Lower leg skin (tissue), 4 donors: Measurements from ENCODE around the gene MBD3L3. TPM values are rescaled to one million over a fixed set of nuclear protein-coding genes. Genes with fewer than 3 reads are reported as not detected.
"Not testable (repeated sequence)": the region's sequence is repeated elsewhere in the genome, so short reads cannot be mapped to it uniquely, and the experiment has no call there.

Source experiments
- DNase-seq, 2 donors: peaks; one replicate each; pipeline ENCODE4 v3.0.0-alpha.2; 2019; ENCODE audit warnings: low spot score in 2 of 2
- H3K4me3 ChIP-seq: fragments of 200-600 bp; sonication (generic); 2 replicates; pipeline ENCODE4 v1.5.1; 2017; ENCODE audit warnings: mild to moderate bottlenecking, low read depth; ENCODE audit not compliant: poor library complexity, severe bottlenecking
- POLR2A ChIP-seq, 2 donors: fragments of 450-650 bp; IDR thresholded peaks; one replicate each; pipeline ENCODE4 v1.6.1; 2016 to 2017; ENCODE audit warnings: antibody characterized with exemption in 2 of 2, mild to moderate bottlenecking in 1 of 2, moderate library complexity in 1 of 2
- WGBS, 2 donors: methylation state at CpG; one replicate each; pipeline ENCODE4 v1.1.5; 2018; 5-methylcytosine and 5-hydroxymethylcytosine counted together
- intact Hi-C: fragments of 100-400 bp; cut with DNase I; formaldehyde crosslinking; loops from one replicate; pipeline ENCODE4 v1.15.0; 2023; ENCODE audit warnings: low total_unique reads
- total RNA-seq, 4 donors: library from RNA; depleted of rRNA; stranded (reverse); fragments of >200 nt; gene quantifications; one replicate each; pipeline ENCODE4 v1.1.0, GENCODE V29; 2016
- TF ChIP-seq, protein P1 (sequence below), 3 donors: fragments of 450-650 bp; IDR thresholded peaks; one replicate each; pipeline ENCODE4 v1.5.1; 2016; ENCODE audit warnings: antibody characterized with exemption in 3 of 3, mild to moderate bottlenecking in 3 of 3, moderate library complexity in 2 of 3

Gene MBD3L3
- not detected for total RNA-seq

DNA sequence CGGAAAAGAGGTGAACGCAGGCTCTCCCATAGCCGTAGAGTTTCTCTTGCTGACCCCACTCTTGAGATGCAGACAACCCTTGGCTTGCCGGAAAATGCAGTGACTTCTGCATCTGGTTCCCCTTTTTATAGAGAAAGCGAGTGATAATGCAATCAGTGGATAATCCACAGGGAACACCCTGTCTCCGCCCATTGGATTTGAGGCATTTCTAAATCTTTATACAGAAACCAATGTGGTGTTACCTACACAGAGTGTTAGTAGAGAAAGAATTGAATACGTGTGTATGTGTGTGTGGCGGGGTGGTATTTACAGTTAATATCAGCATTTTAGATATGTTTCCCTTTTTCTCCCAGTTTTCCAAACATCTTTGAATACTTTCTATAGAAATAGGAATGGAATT is at the start of gene MBD3L3:
Gene MBD3L3, minus strand, starts transcription at position 101 of the 400 bp plus-strand sequence. Its CDS starts 71 bp downstream, at position 30.
- no CpG with 5 or more reads among the region's 8 CpGs for WGBS, 2 donors
- DNase-seq, intact Hi-C loops, H3K4me3 ChIP-seq: not testable (repeated sequence)

DNA sequence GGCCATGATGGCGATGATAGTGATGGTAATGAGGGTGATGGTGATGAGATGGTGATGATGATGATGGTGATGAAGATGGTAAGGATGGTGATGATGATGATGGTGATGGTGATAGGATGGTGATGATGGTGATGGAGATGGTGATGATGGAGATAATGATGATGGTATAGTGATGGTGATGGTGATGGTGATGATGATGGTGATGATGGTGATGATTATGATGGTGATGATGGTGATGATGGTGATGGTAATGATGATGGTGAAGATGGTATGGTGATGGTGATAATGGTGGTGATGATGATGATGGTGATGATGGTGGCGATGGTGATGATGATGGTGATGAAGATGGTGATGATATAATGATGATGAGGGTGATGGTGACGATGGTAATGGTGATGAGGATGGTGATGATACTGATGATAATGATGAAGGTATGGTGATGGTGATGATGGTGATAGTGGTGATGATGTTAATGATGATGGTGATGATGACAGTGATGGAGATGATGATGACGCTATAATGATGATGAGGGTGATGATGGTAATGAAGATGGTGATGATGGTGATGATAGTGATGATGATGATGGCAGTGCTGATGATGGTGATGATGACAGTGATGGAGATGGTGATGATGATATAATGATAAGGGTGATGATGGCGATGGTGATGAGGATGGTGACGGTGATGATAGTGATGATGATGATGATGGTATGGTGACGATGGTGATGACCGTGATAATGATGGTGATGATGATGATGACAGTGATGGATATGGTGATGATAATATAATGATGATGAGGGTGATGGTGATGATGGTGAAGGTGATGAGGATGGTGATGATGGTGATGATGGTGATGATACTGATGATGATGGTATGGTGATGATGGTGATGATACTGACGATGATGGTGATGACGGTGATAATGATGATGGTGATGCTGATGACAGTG is 48.5 kb upstream of the MBD3L3 start:
- 83% methylated on average over 10 of the region's 10 CpGs for WGBS, 2 donors
- H3K4me3 ChIP-seq: no peak overlapping the region
- intact Hi-C loops: no loop called here
- DNase-seq: no peak
- TF ChIP-seq POLR2A (IDR thresholded peaks at IDR 0.05): no peak
- TF ChIP-seq, protein P1, sequence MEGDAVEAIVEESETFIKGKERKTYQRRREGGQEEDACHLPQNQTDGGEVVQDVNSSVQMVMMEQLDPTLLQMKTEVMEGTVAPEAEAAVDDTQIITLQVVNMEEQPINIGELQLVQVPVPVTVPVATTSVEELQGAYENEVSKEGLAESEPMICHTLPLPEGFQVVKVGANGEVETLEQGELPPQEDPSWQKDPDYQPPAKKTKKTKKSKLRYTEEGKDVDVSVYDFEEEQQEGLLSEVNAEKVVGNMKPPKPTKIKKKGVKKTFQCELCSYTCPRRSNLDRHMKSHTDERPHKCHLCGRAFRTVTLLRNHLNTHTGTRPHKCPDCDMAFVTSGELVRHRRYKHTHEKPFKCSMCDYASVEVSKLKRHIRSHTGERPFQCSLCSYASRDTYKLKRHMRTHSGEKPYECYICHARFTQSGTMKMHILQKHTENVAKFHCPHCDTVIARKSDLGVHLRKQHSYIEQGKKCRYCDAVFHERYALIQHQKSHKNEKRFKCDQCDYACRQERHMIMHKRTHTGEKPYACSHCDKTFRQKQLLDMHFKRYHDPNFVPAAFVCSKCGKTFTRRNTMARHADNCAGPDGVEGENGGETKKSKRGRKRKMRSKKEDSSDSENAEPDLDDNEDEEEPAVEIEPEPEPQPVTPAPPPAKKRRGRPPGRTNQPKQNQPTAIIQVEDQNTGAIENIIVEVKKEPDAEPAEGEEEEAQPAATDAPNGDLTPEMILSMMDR (IDR thresholded peaks at IDR 0.05): no peak

DNA sequence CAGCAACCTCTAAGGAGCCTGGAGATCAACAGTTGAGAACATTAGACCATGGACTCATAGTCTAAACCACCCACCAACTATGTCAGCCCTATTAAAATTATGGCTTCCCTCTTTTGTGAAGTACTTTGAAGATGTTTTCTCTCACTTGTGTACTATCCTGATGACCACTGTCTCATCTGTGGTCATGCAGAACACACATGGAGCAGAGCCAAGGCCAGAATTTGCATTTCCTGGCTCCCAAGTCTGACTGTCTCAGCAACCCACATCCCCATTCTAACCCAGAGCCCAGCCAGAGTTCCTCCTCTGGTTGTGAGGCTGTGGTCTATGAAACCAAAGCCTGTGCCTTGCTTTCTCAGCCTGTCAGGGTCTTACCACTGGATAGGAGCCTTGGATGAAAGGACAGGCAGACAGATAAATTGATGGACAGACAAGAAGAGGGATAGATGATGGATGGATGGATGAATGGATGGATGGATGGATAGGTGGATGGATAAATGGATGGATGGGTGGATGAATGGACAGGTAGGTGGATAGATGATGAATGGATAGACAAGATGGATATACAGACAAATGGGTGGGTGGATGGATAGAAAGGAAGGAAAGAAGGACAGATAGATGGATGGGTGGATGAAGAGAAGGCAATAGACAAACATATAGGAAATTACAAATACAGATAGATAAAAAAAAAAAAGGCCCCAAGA is 46.4 kb upstream of the MBD3L3 start:
- intact Hi-C loops: loop anchor here (5.0 kb wide), 1 partner anchor 232 kb away; no protein-coding TSS in a partner anchor
- no peak overlapping the region for H3K4me3 ChIP-seq
- DNase-seq: no peak
- TF ChIP-seq, protein P1 (IDR thresholded peaks at IDR 0.05): no peak
- TF ChIP-seq POLR2A (IDR thresholded peaks at IDR 0.05): no peak

DNA sequence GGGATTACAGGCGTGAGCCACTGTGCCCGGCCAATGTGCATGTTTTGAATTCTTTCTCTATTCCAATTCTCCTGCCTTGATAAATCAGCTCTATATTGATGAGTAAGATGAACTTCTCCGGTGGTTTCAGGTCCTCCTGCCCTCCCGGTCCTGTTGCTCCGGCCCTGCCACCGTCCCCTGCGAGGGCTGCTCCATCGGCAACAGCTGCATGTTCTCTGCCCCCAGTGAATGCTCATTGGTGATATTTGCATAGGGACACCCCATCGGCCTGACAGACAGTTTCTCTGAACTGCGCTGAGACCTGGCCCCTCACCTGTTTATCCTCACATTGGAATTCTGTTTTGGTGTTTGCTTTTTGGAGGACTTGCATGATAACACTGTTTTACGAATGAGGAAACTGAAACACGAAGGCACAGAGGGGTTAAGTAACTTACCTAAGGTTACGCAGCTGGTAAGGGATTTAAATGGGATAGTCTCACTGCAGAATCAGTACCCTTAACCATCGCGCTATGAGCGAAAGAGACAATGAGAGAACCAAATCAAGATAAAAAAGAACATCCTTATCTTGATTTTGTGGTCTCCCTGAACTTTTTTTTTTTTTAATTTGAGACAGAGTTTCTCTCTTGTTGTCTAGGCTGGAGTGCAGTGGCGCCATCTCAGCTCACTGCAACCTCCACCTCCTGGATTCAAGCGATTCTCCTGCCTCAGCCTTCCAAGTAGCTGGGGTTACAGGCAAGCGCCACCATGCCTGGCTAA is 43.2 kb upstream of the MBD3L3 start:
- intact Hi-C loops: loop anchor here (5.0 kb wide), 1 partner anchor 236 kb away; no protein-coding TSS in a partner anchor
- no peak for DNase-seq
- TF ChIP-seq POLR2A (IDR thresholded peaks at IDR 0.05): no peak
- TF ChIP-seq, protein P1 (IDR thresholded peaks at IDR 0.05): no peak
- 68 to 71% methylated on average over 19 of the region's 19 CpGs for WGBS, 2 donors
- H3K4me3 ChIP-seq: no peak overlapping the region

DNA sequence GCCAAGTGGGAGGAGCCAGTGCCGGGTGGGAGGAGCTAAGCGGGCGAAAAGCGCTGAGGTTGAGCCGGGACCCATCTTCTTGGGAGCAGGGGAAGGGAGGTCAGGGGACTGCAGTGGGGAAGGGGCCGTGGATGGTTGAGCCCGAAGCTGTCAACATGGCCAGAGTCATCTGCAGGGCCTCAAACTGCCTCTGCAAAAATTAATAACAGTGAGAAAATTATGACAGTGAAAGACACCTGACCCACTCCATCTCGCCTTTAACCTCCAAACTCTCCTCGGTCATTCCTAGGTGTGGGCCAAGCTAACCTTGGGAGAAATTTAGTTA is 41.1 kb upstream of the MBD3L3 start:
- intact Hi-C loops: no loop called here
- no peak for DNase-seq
- peak overlapping the region; percentile 61 for H3K4me3 ChIP-seq
- TF ChIP-seq, protein P1 (IDR thresholded peaks at IDR 0.05): no peak
- TF ChIP-seq POLR2A (IDR thresholded peaks at IDR 0.05): no peak
- WGBS, 2 donors: 12 to 14% methylated on average over 9 of the region's 9 CpGs
